Activated T-cell treated with anti-CD3 and anti-CD28 coated beads, Interleukin-2, amount 50 U/mL, for 72 hours (primary cell): ENCODE measurements around the gene TSPAN8. TPM values are rescaled to one million over a fixed set of nuclear protein-coding genes. Genes with fewer than 3 reads are reported as not detected.
"Not testable (repeated sequence)": the region's sequence is repeated elsewhere in the genome, so short reads cannot be mapped to it uniquely, and the experiment has no call there.

Experiments used
- ATAC-seq, 2 donors: fragments of 150-1000 bp; cut with Tn5 transposase; replicated peaks in 1 of 2; 2 replicates each; pipeline ENCODE4 v1.10.0; 2021; ENCODE audit warnings: moderate library complexity in 2 of 2, mild to moderate bottlenecking in 1 of 2
- DNase-seq, 2 donors: peaks; one replicate each; pipeline ENCODE4 v3.0.0; 2021 to 2022; ENCODE audit warnings: mixed read lengths in 1 of 2
- H3K27ac Mint-ChIP-seq: one replicate; pipeline ENCODE4 v1.8.0; 2022; ENCODE audit warnings: mild to moderate bottlenecking, moderate library complexity, mixed read lengths
- H3K27me3 Mint-ChIP-seq: one replicate; pipeline ENCODE4 v1.8.0; 2022; ENCODE audit warnings: low read depth, mixed read lengths
- H3K36me3 Mint-ChIP-seq, 2 donors: one replicate each; pipeline ENCODE4 v1.8.0; 2022; ENCODE audit warnings: mixed read lengths in 2 of 2, mild to moderate bottlenecking in 1 of 2; ENCODE audit not compliant: insufficient read depth in 2 of 2
- H3K4me1 Mint-ChIP-seq: one replicate; pipeline ENCODE4 v1.8.0; 2022; ENCODE audit warnings: low read depth, mixed read lengths
- H3K4me3 Mint-ChIP-seq, 2 donors: one replicate each; pipeline ENCODE4 v1.8.0; 2022; ENCODE audit warnings: mild to moderate bottlenecking in 2 of 2, mixed read lengths in 2 of 2, moderate library complexity in 2 of 2
- H3K9me3 Mint-ChIP-seq, 2 donors: one replicate each; pipeline ENCODE4 v1.8.0; 2022; ENCODE audit warnings: mixed read lengths in 2 of 2
- total RNA-seq, 2 donors: library from RNA; stranded (reverse); gene quantifications; one replicate each; pipeline ENCODE4 v1.2.3, GENCODE V29; 2022

The TSPAN8 gene
- total RNA-seq, 2 donors from 2014 or later = not detected

DNA sequence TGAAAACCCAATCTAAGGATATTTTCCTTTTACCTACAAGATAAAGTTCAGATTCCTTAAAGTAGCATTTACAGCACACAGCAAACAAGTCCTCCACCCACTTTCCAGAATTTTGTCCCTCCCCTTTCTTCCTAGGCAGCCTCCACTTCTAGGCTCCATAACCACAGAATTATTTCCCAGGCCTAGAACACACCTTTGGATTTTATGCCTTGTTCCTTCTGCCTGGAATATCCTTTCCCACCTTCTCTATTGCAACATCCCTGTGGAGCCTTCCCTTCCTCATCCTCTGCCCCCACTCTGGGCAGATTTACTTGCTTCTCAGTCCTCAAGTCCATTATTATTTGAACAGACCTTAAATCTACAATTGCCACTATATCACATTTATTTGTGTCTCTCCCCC is 2.1 kb upstream of the TSPAN8 start:
- no peak overlapping the region for H3K27ac Mint-ChIP-seq

DNA sequence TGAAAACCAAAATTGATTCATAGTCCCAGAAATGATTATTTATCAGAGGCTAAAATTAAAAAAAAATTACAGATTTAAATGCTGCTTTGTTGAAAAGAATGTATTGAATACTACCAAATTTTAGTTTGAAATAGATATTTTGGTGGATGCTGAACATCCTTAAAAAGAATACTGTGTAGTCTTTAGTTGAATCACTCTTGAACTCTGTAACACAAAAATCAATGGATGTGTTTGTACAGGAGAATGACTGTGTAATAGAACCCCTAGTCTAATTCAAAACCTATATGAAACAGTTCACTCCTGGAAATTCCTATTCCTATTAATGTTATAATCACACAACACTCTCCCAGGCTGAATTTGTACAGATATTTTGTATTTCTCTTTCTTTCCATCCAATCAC is 1.5 kb upstream of the TSPAN8 start:
- Mint-ChIP-seq H3K4me1 (no peaks in the 10 kb centered on the region), H3K36me3 (no peaks in the 10 kb centered on the region)

More for the DNA sequence above, 2.1 kb upstream of the TSPAN8 start:
- no peak for ATAC-seq
- DNase-seq = no peak
- Mint-ChIP-seq H3K9me3 (no peaks in the 10 kb centered on the region), H3K4me3 (no peak overlapping the region), H3K27me3 (no peaks in the 10 kb centered on the region), H3K36me3 (no peaks in the 10 kb centered on the region), H3K4me1 (no peaks in the 10 kb centered on the region)

DNA sequence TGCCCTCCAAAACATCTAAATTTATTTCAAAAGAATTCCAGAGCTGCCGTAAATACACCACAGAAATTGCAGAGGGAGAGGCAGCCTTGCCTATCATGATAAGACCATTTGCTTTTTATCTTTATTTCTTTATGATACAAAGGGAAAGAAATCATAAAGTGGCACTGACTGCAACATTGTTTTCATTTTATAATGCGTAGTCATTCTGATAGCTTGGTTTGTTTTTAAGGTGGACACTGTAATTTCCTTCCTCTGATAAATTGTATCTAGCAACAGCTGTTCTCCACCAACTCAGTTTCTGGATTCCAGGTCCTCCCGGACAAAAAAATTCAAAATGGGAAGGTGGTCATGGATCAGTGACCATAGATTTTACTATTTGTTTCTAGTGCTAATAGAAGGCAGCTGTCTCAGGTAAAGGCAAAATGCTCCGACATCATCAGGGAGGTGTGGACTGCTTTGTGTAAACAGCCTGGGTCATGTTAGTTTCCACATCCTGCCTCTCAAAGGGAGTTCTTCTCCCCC is 623 bp upstream of the TSPAN8 start:
- Mint-ChIP-seq H3K4me3 (no peak overlapping the region), H3K27ac (no peak overlapping the region), H3K9me3 (no peaks in the 10 kb centered on the region), H3K27me3 (no peaks in the 10 kb centered on the region), H3K36me3 (no peaks in the 10 kb centered on the region), H3K4me1 (no peaks in the 10 kb centered on the region)
- ATAC-seq = no peak
- DNase-seq = no peak

More for the DNA sequence above, 1.5 kb upstream of the TSPAN8 start:
- H3K27me3 Mint-ChIP-seq = no peaks in the 10 kb centered on the region
- no peak overlapping the region for H3K4me3 Mint-ChIP-seq
- no peak overlapping the region for H3K27ac Mint-ChIP-seq
- no peak for ATAC-seq
- H3K9me3 Mint-ChIP-seq = no peaks in the 10 kb centered on the region
- no peak for DNase-seq

DNA sequence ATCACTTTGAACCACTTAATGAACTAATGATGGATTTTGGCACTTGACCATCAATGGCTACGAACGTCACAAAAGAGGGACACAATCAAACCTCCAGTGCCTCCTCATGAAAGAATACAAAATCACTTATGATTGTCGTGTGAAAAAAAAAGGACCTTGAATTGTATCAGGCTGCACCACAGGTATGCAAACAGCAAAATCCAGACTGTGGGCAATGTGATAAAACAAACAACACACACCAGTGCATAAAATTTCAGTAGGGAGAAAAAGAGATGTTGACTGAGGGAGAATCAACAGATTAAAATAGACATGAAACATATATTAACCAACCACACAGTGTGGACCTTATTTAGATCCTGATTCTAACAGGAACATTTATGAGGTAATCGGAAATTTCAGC is 2.6 kb downstream of the TSPAN8 start:
- no peak for ATAC-seq
- no peak for DNase-seq

DNA sequence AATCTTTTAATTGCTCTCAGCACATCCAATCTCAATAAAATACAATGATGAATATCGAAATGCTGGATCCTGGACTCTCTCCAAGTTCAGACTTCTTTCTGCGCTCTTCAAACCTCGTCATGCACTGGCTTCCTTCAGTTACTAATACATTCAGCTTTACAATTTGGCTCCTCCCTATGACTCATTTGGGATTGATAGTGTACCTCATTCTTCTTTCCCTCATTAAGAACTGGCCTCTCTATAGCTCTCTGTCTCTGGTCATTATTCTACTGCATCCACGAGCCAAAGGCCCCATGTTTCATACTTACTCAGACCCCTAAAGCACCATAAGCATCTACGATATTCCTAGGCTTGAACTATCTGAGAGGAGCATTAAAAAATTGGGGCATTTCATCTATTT is 4.9 kb downstream of the TSPAN8 start:
- Mint-ChIP-seq H3K36me3 (no peaks in the 10 kb centered on the region), H3K4me3 (no peak overlapping the region), H3K9me3 (peaks cover 4 to 8% of the 10 kb centered on the region in 2 donors), H3K27me3 (no peaks in the 10 kb centered on the region), H3K4me1 (no peaks in the 10 kb centered on the region), H3K27ac (no peak overlapping the region)
- ATAC-seq = no peak
- DNase-seq = no peak

More for the DNA sequence above, 2.6 kb downstream of the TSPAN8 start:
- H3K27me3 Mint-ChIP-seq = no peaks in the 10 kb centered on the region
- H3K4me1 Mint-ChIP-seq = no peaks in the 10 kb centered on the region
- H3K36me3 Mint-ChIP-seq = no peaks in the 10 kb centered on the region
- peaks cover 4 to 5% of the 10 kb centered on the region in 2 donors for H3K9me3 Mint-ChIP-seq
- no peak overlapping the region for H3K4me3 Mint-ChIP-seq
- H3K27ac Mint-ChIP-seq = no peak overlapping the region

DNA sequence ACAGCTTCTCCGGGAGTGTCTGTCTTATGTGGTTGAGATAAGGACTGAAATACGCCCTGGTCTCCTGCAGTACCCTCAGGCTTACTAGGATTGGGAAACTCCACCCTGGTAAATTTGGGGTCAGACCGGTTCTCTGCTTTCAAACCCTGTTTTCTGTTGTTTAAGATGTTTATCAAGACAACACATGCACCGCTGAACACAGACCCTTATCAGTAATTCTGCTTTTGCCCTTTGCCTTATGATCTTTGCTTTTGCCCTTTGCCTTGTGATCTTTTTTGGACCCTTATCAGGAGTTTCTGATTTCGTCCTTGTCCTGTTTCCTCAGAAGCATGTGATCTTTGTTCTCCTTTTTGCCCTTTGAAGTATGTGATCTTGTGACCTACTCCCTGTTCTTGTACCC is 7.8 kb downstream of the TSPAN8 start:
- H3K4me3 Mint-ChIP-seq, H3K27me3 Mint-ChIP-seq, H3K36me3 Mint-ChIP-seq: not testable (repeated sequence)

DNA sequence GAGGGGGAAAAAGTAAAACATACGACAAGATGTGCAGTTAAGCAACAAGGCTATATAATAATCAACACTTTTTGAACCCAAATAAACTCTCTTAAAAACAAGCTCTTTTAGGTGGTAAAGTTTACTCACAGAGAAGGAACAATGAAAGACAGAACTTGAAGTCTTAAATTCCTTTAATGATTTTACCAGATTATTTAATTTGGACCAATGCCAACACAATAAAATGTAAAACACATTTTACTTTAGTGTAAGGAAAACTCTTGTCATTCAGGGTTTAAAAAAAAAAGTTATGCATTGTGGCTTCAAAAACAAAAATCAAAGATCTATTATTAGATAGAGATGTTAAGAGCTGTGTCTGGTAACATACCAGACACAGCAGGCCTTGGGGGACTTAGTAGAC is 13.1 kb downstream of the TSPAN8 start:
- H3K9me3 Mint-ChIP-seq = no peaks in the 10 kb centered on the region

More for the DNA sequence above, 7.8 kb downstream of the TSPAN8 start:
- H3K4me1 Mint-ChIP-seq, DNase-seq, H3K9me3 Mint-ChIP-seq, H3K27ac Mint-ChIP-seq, ATAC-seq: not testable (repeated sequence)

DNA sequence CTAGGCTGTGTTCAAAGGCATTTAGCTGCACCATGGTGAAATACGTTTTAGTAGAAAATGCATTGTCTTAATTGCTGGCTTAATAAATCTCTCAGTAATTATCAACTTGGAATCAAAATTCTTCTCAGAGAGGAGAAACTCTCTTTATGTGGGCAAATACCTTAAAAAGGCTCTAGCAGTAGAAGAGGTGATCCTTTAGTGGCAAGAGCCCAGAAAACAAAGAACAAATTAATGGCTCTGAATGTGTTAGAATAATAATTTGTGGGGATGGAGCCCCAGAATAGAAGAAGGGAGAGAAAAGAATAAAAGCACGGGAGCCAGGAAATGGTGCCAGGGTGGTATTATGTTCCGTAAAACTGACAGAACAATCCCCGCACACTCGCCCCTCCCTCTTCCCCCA is 14.8 kb downstream of the TSPAN8 start:
- no peak overlapping the region for H3K4me3 Mint-ChIP-seq
- no peaks in the 10 kb centered on the region for H3K27me3 Mint-ChIP-seq
- ATAC-seq (no peak), DNase-seq (no peak)
- H3K9me3 Mint-ChIP-seq = peaks cover 0 to 2% of the 10 kb centered on the region in 2 donors
- H3K4me1 Mint-ChIP-seq = no peaks in the 10 kb centered on the region
- H3K27ac Mint-ChIP-seq = no peak overlapping the region
- H3K36me3 Mint-ChIP-seq = no peaks in the 10 kb centered on the region

More for the DNA sequence above, 13.1 kb downstream of the TSPAN8 start:
- H3K4me1 Mint-ChIP-seq = no peaks in the 10 kb centered on the region
- H3K27me3 Mint-ChIP-seq = no peaks in the 10 kb centered on the region
- DNase-seq = no peak
- no peaks in the 10 kb centered on the region for H3K36me3 Mint-ChIP-seq
- no peak overlapping the region for H3K27ac Mint-ChIP-seq
- no peak overlapping the region for H3K4me3 Mint-ChIP-seq
- no peak for ATAC-seq

DNA sequence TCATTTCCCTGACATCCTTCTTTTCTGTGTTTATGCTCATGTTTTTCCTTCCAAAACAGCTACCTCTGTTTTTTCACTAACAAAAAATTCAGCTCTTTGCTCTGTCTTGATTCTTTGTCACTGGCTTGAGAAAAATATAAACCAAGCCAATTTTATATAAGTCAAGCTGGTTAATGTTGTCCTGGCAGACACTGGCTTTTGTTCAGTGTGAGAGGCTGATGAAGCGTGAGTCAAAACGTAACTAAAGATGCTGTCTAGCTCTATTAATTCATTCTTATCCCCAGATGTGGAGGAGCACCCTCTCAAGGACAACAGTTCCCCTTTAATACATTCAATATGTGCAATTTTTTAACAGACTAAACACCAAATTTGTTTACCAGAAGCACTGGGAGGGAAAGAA is 15.8 kb downstream of the TSPAN8 start:
- H3K36me3 Mint-ChIP-seq = no peaks in the 10 kb centered on the region
- no peak for ATAC-seq
- no peaks in the 10 kb centered on the region for H3K27me3 Mint-ChIP-seq
- H3K27ac Mint-ChIP-seq = no peak overlapping the region
- no peak overlapping the region for H3K4me3 Mint-ChIP-seq
- peaks cover 0 to 2% of the 10 kb centered on the region in 2 donors for H3K9me3 Mint-ChIP-seq
- H3K4me1 Mint-ChIP-seq = no peaks in the 10 kb centered on the region
- no peak for DNase-seq

DNA sequence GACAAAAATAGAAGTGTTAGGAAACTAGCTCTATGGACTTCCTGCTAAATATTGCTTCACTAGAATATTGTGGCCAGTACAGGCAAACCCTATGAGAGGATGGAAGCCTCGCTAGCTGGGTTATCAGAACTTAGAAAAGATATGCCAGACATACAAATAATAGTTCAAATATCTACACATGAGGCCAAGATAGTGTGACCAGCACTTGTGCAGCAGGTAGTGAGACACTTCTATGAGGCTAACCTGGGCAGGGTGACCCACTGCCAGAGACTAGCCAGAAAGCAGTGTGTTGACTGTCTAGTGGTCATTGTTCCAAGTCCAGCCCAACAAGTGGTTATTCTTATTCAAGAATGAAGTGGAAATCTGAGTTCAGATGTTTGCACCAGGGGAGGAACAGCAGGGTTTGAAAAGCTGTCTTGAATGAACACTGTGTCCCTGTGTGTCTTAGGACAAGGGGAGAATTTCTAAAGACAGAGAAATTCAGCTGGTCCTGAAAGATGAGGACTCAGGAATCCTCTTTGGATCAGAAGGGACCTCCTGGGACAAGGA is 16.3 kb downstream of the TSPAN8 start:
- no peak for ATAC-seq
- Mint-ChIP-seq H3K4me1 (no peaks in the 10 kb centered on the region), H3K27ac (no peak overlapping the region), H3K4me3 (no peak overlapping the region), H3K27me3 (no peaks in the 10 kb centered on the region), H3K36me3 (no peaks in the 10 kb centered on the region), H3K9me3 (peaks cover 0 to 2% of the 10 kb centered on the region in 2 donors)
- DNase-seq = no peak

DNA sequence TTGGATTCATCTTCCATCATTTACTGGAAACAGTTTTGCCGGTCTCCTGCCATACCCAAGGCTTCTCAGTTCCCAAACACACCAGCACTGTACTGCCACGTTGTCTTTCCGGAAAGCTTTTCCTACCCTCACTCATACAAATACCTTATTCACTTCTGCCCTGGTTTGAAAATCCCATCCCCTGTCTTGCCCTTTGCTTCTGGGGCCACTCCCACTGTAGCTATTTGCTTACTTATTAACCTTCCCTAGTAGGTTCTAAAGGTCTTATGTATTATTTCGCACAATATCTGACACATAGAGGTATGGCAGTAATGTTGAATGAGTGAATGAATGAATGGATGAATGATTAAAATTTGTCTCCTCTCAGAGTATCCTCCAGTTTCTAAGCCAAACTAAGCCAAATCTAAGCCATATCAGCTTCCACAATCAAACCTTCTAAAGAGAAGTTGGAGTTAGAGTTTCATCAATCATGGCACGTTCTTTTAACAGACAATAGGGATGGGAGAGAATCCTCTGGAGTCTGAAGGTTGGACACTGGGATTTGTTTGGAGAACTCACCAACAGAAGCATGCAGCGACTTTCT is 18.6 kb downstream of the TSPAN8 start:
- ATAC-seq = no peak
- H3K4me3 Mint-ChIP-seq = no peak overlapping the region
- H3K9me3 Mint-ChIP-seq = peaks cover 2 to 4% of the 10 kb centered on the region in 2 donors
- no peak overlapping the region for H3K27ac Mint-ChIP-seq
- no peak for DNase-seq
- H3K36me3 Mint-ChIP-seq = no peaks in the 10 kb centered on the region
- no peaks in the 10 kb centered on the region for H3K27me3 Mint-ChIP-seq
- H3K4me1 Mint-ChIP-seq = no peaks in the 10 kb centered on the region

DNA sequence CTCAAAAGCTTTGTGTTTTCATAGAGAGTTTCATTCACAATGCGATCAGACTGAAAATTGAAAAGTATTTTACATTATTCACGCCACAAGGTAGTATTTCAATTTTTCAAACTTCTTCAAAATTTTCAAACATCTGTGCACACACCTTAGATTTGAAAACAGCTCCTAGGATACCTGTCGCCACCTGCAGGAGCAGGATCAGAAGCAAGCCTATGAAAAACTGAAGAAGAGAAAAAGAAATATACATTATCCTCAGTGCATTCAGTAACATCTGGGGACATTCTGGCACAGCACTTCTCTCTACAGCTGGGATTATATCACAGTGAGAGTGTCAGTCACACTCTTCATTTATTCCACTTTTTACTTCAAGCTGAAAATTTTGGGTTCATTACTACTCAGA is 19.8 kb downstream of the TSPAN8 start:
- peaks cover 2 to 4% of the 10 kb centered on the region in 2 donors for H3K9me3 Mint-ChIP-seq
- ATAC-seq = no peak

DNA sequence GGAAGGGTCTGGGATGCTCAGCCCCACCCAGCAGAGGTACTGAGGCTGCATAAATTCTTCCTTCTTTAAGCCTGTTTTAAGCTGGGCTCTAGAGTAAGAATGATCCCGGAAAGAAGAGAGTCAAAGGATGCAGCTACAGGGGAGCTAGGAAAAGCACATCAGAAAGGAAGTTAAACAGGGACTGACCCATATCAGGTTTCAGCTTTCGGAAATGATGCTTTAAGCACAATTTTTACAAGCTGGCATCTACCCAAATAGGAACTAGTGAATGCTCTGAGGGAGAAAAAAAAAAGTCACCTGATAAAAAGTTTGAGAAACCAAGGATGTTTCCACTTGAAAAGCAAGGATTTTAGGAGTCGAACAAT is 22.0 kb downstream of the TSPAN8 start:
- H3K27me3 Mint-ChIP-seq = no peaks in the 10 kb centered on the region
- H3K4me1 Mint-ChIP-seq = no peaks in the 10 kb centered on the region
- no peak overlapping the region for H3K27ac Mint-ChIP-seq
- H3K4me3 Mint-ChIP-seq = no peak overlapping the region
- ATAC-seq = no peak
- no peak for DNase-seq
- no peaks in the 10 kb centered on the region for H3K36me3 Mint-ChIP-seq
- H3K9me3 Mint-ChIP-seq = peaks cover 2 to 4% of the 10 kb centered on the region in 2 donors

More for the DNA sequence above, 19.8 kb downstream of the TSPAN8 start:
- no peaks in the 10 kb centered on the region for H3K36me3 Mint-ChIP-seq
- no peaks in the 10 kb centered on the region for H3K4me1 Mint-ChIP-seq
- no peaks in the 10 kb centered on the region for H3K27me3 Mint-ChIP-seq
- no peak for DNase-seq
- no peak overlapping the region for H3K4me3 Mint-ChIP-seq
- H3K27ac Mint-ChIP-seq = no peak overlapping the region
